Hepatocyte (in vitro differentiated cells): Measurements from ENCODE around the gene GALNT14. TPM values are rescaled to one million over a fixed set of nuclear protein-coding genes. Genes with fewer than 3 reads are reported as not detected.

Source experiments
- DNase-seq: peaks from one replicate; pipeline ENCODE4 v3.0.0-alpha.2; 2016; ENCODE audit warnings: low spot score
- H2AFZ ChIP-seq: fragments of 200-600 bp; sonication (generic); 2 replicates; pipeline ENCODE4 v1.6.0; 2016; ENCODE audit warnings: antibody characterized with exemption, mild to moderate bottlenecking
- H3K27ac ChIP-seq: fragments of 200-600 bp; sonication (generic); 2 replicates; pipeline ENCODE4 v1.5.1; 2016; ENCODE audit warnings: mild to moderate bottlenecking
- H3K27me3 ChIP-seq: fragments of 200-600 bp; sonication (generic); 2 replicates; pipeline ENCODE4 v1.6.1; 2016
- H3K36me3 ChIP-seq: fragments of 200-600 bp; sonication (generic); replicated peaks from 2 replicates; pipeline ENCODE4 v1.5.1; 2016; ENCODE audit warnings: low read depth; ENCODE audit not compliant: insufficient read depth
- H3K4me1 ChIP-seq: fragments of 200-600 bp; sonication (generic); 2 replicates; pipeline ENCODE4 v1.5.1; 2016; ENCODE audit warnings: mild to moderate bottlenecking, moderate library complexity; ENCODE audit not compliant: insufficient read depth
- H3K4me2 ChIP-seq: fragments of 200-600 bp; sonication (generic); 2 replicates; pipeline ENCODE4 v1.6.0; 2016
- H3K4me3 ChIP-seq: fragments of 200-600 bp; sonication (generic); 2 replicates; pipeline ENCODE4 v1.5.1; 2016; ENCODE audit warnings: mild to moderate bottlenecking
- H3K79me2 ChIP-seq: fragments of 200-600 bp; sonication (generic); 2 replicates; pipeline ENCODE4 v1.6.0; 2017; ENCODE audit warnings: mild to moderate bottlenecking
- H3K9me2 ChIP-seq: fragments of 200-600 bp; sonication (generic); replicated peaks from 2 replicates; pipeline ENCODE4 v1.6.0; 2017; ENCODE audit warnings: mild to moderate bottlenecking; ENCODE audit not compliant: insufficient read depth
- H3K9me3 ChIP-seq: fragments of 200-600 bp; sonication (generic); 2 replicates; pipeline ENCODE4 v1.5.1; 2016; ENCODE audit warnings: low read depth, mild to moderate bottlenecking
- H4K20me1 ChIP-seq: fragments of 200-600 bp; sonication (generic); 2 replicates; pipeline ENCODE4 v1.6.0; 2016; ENCODE audit warnings: mild to moderate bottlenecking; ENCODE audit not compliant: insufficient read depth, poor library complexity, severe bottlenecking
- EZH2 ChIP-seq: fragments of 200-600 bp; sonication (generic); IDR thresholded peaks from 2 replicates; pipeline ENCODE4 v1.6.1; 2016; ENCODE audit warnings: antibody characterized with exemption, mild to moderate bottlenecking, borderline replicate concordance
- EZH2phosphoT487 ChIP-seq: fragments of 200-600 bp; sonication (generic); IDR thresholded peaks from one replicate; pipeline ENCODE4 v1.6.1; 2018; ENCODE audit warnings: antibody characterized with exemption, mild to moderate bottlenecking, low read depth, moderate library complexity; ENCODE audit not compliant: unreplicated experiment, severe bottlenecking
- WGBS: methylation state at CpG from one replicate; pipeline ENCODE4 v1.1.6; 2016; ENCODE audit warnings: low lambda C conversion rate; ENCODE audit errors: missing lambda C conversion rate; 5-methylcytosine and 5-hydroxymethylcytosine counted together
- polyA plus RNA-seq: library from polyadenylated mRNA; unstranded; fragments of >200 nt; fragmentation: Nextera tagmentation; extraction: Ambion mirVana; gene quantifications from 2 replicates; pipeline ENCODE4 v1.2.1, GENCODE V29; 2016
- total RNA-seq: library from RNA; depleted of rRNA; stranded (reverse); fragments of >200 nt; gene quantifications from 2 replicates; pipeline ENCODE4 v1.2.3, GENCODE V29; 2014
- TF ChIP-seq, protein P1 (sequence below): fragments of 200-600 bp; sonication (generic); IDR thresholded peaks from 2 replicates; pipeline ENCODE4 v1.5.1; 2016; ENCODE audit warnings: antibody characterized with exemption, mild to moderate bottlenecking; ENCODE audit not compliant: poor library complexity

Gene GALNT14
- total and polyA plus RNA-seq, 2 experiments from 2014 or later, result 2.2 to 2.9 TPM

DNA sequence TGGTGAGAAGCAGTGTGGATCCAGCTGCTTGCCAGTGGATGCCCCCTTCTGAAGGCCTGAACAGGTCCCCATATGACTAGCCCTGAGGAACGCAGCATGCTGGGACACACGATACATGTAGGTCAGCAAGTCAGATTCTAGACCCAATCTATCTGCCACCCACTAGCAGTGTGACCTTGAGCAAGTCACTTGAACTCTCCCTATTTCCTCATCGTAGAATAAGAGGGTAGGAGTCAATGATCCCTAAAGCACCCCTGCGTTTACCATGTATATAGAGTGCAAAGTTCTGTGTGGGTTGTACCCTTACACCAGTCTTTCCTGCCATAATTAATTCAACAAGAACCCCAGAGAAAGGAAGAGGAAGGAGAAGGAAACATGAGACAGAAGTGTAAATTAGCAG is 123.7 kb downstream of the GALNT14 start:
- no peaks in the 10 kb centered on the region for H4K20me1 ChIP-seq
- no peak for DNase-seq
- H3K9me3 ChIP-seq, result no peaks in the 10 kb centered on the region
- H3K79me2 ChIP-seq, result no peaks in the 10 kb centered on the region
- no peak overlapping the region for H3K4me3 ChIP-seq
- H3K9me2 ChIP-seq, result no peaks in the 10 kb centered on the region
- 87% methylated on average over 4 of the region's 4 CpGs for WGBS
- no peaks in the 10 kb centered on the region for H3K27me3 ChIP-seq
- H3K36me3 ChIP-seq, result no peaks in the 10 kb centered on the region
- no peaks in the 10 kb centered on the region for H3K4me1 ChIP-seq
- no peak overlapping the region for H3K27ac ChIP-seq
- no peak overlapping the region for H3K4me2 ChIP-seq
- H2AFZ ChIP-seq, result no peak overlapping the region
- TF ChIP-seq EZH2, result no peak
- no peak for TF ChIP-seq EZH2phosphoT487
- TF ChIP-seq, protein P1, sequence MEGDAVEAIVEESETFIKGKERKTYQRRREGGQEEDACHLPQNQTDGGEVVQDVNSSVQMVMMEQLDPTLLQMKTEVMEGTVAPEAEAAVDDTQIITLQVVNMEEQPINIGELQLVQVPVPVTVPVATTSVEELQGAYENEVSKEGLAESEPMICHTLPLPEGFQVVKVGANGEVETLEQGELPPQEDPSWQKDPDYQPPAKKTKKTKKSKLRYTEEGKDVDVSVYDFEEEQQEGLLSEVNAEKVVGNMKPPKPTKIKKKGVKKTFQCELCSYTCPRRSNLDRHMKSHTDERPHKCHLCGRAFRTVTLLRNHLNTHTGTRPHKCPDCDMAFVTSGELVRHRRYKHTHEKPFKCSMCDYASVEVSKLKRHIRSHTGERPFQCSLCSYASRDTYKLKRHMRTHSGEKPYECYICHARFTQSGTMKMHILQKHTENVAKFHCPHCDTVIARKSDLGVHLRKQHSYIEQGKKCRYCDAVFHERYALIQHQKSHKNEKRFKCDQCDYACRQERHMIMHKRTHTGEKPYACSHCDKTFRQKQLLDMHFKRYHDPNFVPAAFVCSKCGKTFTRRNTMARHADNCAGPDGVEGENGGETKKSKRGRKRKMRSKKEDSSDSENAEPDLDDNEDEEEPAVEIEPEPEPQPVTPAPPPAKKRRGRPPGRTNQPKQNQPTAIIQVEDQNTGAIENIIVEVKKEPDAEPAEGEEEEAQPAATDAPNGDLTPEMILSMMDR, result no peak

DNA sequence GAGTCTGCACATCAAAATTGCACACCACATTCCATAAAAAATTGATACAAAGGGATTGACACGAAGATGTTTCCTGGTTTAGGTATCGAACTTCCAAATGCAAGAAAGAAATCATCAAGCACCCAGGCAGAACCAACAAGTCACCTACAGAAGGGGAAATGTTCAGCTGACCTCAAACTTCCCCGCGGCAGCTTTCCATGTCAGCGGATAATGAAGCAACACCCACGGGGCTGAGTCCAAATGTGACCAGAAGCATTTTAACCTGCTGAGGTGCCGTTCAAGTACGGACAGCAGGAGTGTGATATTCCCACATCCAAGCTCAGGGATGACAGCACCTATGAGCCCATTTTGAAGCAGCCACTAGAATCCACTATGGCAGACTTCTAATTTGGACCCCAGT is 124.9 kb downstream of the GALNT14 start:
- Histone ChIP-seq H3K79me2 (no peaks in the 10 kb centered on the region), H3K27ac (no peak overlapping the region)
- no peak for DNase-seq

DNA sequence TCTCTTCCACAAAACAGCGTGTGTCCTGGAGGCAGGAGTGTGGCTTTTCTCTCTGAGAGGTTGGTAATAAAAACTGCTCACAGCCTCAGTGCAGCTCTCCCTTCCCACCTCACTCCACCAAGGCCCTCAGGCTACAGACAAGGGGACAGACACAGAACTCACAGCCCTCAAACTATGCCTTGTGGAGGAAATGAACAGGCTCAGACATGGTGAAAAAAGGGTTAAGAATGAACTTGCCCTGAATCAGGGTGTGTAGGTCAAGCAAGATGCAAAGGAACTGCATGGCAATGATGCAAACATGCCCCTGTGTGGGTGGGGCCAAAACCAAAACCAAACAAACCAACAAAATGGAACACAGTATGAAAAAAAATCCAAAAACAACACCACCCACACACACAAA is 125.8 kb downstream of the GALNT14 start:
- no peaks in the 10 kb centered on the region for H3K9me3 ChIP-seq
- no peaks in the 10 kb centered on the region for H3K79me2 ChIP-seq
- DNase-seq, result no peak
- H2AFZ ChIP-seq, result no peak overlapping the region
- peaks cover 6% of the 10 kb centered on the region for H3K27me3 ChIP-seq
- no peak overlapping the region for H3K27ac ChIP-seq
- no peaks in the 10 kb centered on the region for H3K36me3 ChIP-seq
- no peaks in the 10 kb centered on the region for H3K4me1 ChIP-seq
- no peaks in the 10 kb centered on the region for H4K20me1 ChIP-seq
- H3K4me2 ChIP-seq, result no peak overlapping the region
- H3K4me3 ChIP-seq, result no peak overlapping the region
- 47% methylated on average over 1 of the region's 1 CpG for WGBS
- no peaks in the 10 kb centered on the region for H3K9me2 ChIP-seq
- no peak for TF ChIP-seq EZH2

More for the DNA sequence above, 124.9 kb downstream of the GALNT14 start:
- Histone ChIP-seq H3K4me2 (no peak overlapping the region), H4K20me1 (no peaks in the 10 kb centered on the region), H3K4me3 (no peak overlapping the region), H3K27me3 (peaks cover under 1% of the 10 kb centered on the region), H3K36me3 (no peaks in the 10 kb centered on the region), H3K4me1 (no peaks in the 10 kb centered on the region), H2AFZ (no peak overlapping the region), H3K9me3 (no peaks in the 10 kb centered on the region), H3K9me2 (no peaks in the 10 kb centered on the region)
- 88% methylated on average over 8 of the region's 8 CpGs for WGBS
- TF ChIP-seq EZH2phosphoT487, result no peak
- TF ChIP-seq EZH2, result no peak
- TF ChIP-seq, protein P1, result no peak

DNA sequence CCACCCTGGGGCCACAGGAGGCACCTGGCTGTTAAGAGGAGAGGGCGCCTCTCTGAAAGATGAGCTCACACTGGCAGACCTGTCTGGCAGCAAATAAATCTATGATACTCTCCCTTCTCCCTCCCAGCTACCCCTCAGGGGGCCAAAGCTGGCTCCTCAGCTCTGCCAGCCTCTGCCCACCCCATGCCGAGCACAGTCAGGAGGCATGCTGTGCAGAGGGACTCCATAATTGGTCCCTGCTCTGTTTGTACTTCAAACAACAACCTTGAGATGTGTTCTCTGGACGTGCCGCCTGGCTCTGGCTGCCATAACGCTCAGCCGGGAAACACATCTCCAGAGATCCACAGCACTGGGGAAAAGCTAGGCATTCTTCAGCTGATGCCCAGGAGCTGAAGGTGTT is 126.7 kb downstream of the GALNT14 start:
- H2AFZ ChIP-seq, result no peak overlapping the region
- TF ChIP-seq, protein P1, result no peak
- TF ChIP-seq EZH2 (no peak), EZH2phosphoT487 (no peak)
- no peak for DNase-seq
- H3K4me1 ChIP-seq, result no peaks in the 10 kb centered on the region
- H3K4me2 ChIP-seq, result no peak overlapping the region
- H3K27ac ChIP-seq, result no peak overlapping the region
- H3K79me2 ChIP-seq, result no peaks in the 10 kb centered on the region
- no peaks in the 10 kb centered on the region for H3K9me2 ChIP-seq
- H3K36me3 ChIP-seq, result no peaks in the 10 kb centered on the region
- 76% methylated on average over 6 of the region's 6 CpGs for WGBS
- H3K27me3 ChIP-seq, result peaks cover 6% of the 10 kb centered on the region
- no peak overlapping the region for H3K4me3 ChIP-seq
- no peaks in the 10 kb centered on the region for H3K9me3 ChIP-seq
- H4K20me1 ChIP-seq, result no peaks in the 10 kb centered on the region
